Neural cell (in vitro differentiated cells): ENCODE results near the gene SLC6A20.

Experiments used
- CTCF ChIP-seq: fragments of 450-650 bp; IDR thresholded peaks from 2 replicates; pipeline ENCODE4 v1.5.1; 2014; ENCODE audit warnings: antibody characterized with exemption, mild to moderate bottlenecking, moderate library complexity; ENCODE audit not compliant: poor library complexity, severe bottlenecking
- EP300 ChIP-seq: fragments of 450-650 bp; conservative IDR thresholded peaks from 2 replicates; pipeline ENCODE4 v1.6.1; 2014; ENCODE audit warnings: antibody characterized with exemption, mild to moderate bottlenecking, moderate library complexity; ENCODE audit not compliant: poor library complexity, severe bottlenecking
- EZH2 ChIP-seq: fragments of 200-600, 300-800 bp; shearing (Covaris generic), sonication (generic); IDR thresholded peaks from 2 replicates; pipeline ENCODE4 v1.6.1; 2014; ENCODE audit warnings: antibody characterized with exemption, low read length, borderline replicate concordance, mild to moderate bottlenecking; ENCODE audit not compliant: insufficient read depth, poor library complexity, severe bottlenecking
- MXI1 ChIP-seq: fragments of 450-650 bp; conservative IDR thresholded peaks from 2 replicates; pipeline ENCODE4 v1.6.1; 2014; ENCODE audit warnings: antibody characterized with exemption, mild to moderate bottlenecking; ENCODE audit not compliant: poor library complexity, severe bottlenecking
- POLR2AphosphoS5 ChIP-seq: IDR thresholded peaks from 2 replicates; pipeline ENCODE4 v1.6.1; 2012
- RAD21 ChIP-seq: fragments of 450-650 bp; conservative IDR thresholded peaks from 2 replicates; pipeline ENCODE4 v1.6.1; 2014; ENCODE audit warnings: antibody characterized with exemption, mild to moderate bottlenecking, moderate library complexity
- REST ChIP-seq: IDR thresholded peaks from 2 replicates; pipeline ENCODE4 v1.6.1; 2012; ENCODE audit warnings: borderline replicate concordance
- TAF1 ChIP-seq: IDR thresholded peaks from 2 replicates; pipeline ENCODE4 v1.6.1; 2012; ENCODE audit warnings: low read depth

- TF ChIP-seq CTCF: no peak
- no peak for TF ChIP-seq TAF1
- no peak for TF ChIP-seq POLR2AphosphoS5
- no peak for TF ChIP-seq MXI1
- TF ChIP-seq RAD21: no peak
- no peak for TF ChIP-seq EP300
- TF ChIP-seq EZH2: no peak
- TF ChIP-seq REST: no peak
These were observed 83.8 kb downstream of the SLC6A20 start for GRCh38 chr3:45712434-45713110.
